SK-N-MC (cell line): ENCODE measurements around the gene TMEM184B.

ENCODE experiments used
- EZH2 ChIP-seq: fragments of 200-600 bp; sonication (generic); IDR thresholded peaks from one replicate; pipeline ENCODE4 v1.6.1; 2017; ENCODE audit warnings: antibody characterized with exemption
- POLR2AphosphoS5 ChIP-seq: IDR thresholded peaks from 2 replicates; pipeline ENCODE4 v1.6.1; 2012; ENCODE audit warnings: mild to moderate bottlenecking, low read depth, low read length, borderline replicate concordance

- TF ChIP-seq EZH2 (no peak), POLR2AphosphoS5 (no peak)
Observed at GRCh38 chr22:38215156-38216038, 57.4 kb downstream of the TMEM184B start.
